Measurements from ENCODE around the gene COL27A1.

GRCh38 chr9:114273461-114273881, 118.1 kb downstream of the COL27A1 start:
- TF ChIP-seq CTCF (IDR thresholded peaks at IDR 0.05) (no peak), POLR2A (IDR thresholded peaks at IDR 0.05) (no peak), EP300 (IDR thresholded peaks at IDR 0.05) (no peak), POLR2AphosphoS5 (IDR thresholded peaks at IDR 0.05) (no peak)
